Measurements from ENCODE around the gene AMY1C. TPM values are rescaled to one million over a fixed set of nuclear protein-coding genes. Genes with fewer than 3 reads are reported as not detected.
"Not testable (repeated sequence)": the region's sequence is repeated elsewhere in the genome, so short reads cannot be mapped to it uniquely, and the experiment has no call there.

Gene AMY1C
- not detected in 2 replicates for total RNA-seq (2014; rRNA removed; shearing (Covaris generic))
- polyA plus RNA-seq (2015; cell fraction: cytosol; rRNA removed) = not detected in 2 replicates
- polyA plus RNA-seq (2015; cell fraction: nucleus; rRNA removed) = not detected in 2 replicates

DNA sequence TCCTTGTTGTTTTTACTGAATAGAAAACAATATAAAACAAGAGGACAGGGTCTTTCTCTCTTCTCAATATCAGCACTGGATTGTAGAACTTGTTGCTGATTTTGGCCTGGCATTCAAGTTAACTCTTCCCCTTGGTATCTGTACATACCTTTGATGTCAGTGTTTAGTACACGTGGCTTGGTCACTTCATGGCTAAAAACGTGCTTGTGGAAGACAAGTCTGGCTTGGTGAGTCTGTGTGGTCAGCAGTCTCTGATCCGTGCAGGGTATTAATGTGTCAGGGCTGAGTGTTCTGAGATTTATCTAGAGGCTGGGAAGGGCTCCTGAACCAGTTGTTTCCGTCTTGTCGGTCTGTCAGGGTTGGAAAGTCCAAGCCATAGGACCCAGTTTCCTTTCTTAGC lies at the start of gene AMY1C:
Gene AMY1C (plus strand): TSS at position 301 of the 400 bp plus-strand sequence. CDS start 572 bp downstream, outside the sequence.
- DNase-seq (ENCODE audit: low read depth) = not testable (repeated sequence)

DNA sequence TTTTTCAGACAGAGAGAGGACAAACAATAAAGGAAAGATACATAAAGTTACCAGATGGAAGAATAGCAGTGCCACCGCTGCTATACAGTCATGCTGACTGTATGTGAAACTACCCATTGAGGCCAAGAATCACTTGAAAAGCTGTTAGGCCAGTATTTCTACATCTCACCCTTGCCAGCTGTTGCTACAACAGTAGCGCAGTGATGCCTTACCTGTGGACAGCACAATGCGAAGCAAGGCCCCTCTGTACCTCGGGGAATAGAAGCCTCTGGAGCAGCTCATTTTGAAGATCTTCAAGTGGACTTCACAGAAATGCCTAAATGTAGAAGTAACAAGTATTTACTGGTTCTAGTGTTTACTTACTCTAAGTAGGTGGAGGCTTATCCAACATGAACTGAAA lies 49.0 kb upstream of the AMY1C start:
- not testable (repeated sequence) for DNase-seq (ENCODE audit: low read depth)

DNA sequence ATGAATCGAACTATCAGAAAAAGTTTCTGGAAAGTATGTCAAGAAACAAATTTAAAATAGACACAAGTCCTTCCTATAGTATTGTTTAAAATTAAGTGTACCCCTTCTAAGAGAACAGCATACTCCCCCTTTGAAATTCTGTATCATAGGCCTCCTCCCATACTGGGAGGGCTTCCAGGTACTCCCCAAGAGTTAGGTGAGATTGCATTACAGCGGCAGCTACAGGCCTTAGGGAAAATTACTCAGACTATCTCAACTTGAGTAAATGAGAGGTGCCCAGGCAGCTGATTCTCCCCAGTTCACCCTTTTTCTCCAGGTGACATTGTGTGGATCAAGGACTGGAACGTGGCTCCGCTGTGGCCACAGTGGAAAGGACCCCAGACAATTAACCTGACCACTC lies 48.4 kb upstream of the AMY1C start:
- DNase-seq (ENCODE audit: low read depth) = not testable (repeated sequence)

DNA sequence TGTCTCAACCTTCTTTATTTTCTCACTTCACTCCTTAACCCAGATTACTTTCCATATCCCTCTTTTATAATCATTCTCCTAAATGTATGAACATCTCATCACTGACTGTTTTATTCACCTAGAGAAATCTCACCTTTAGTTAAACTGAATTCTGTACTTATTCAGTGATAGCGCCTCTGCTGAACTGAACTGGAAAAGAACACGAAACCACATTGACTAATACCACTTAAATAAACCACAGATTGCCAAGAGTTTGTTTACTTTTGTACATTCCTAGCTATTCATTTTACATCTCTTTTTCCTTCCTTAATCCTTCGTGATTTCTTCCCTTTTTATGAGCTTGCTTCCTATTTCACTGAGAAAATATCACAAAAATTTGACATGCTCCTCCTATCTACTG lies 42.0 kb upstream of the AMY1C start:
- DNase-seq (ENCODE audit: low read depth) = not testable (repeated sequence)

DNA sequence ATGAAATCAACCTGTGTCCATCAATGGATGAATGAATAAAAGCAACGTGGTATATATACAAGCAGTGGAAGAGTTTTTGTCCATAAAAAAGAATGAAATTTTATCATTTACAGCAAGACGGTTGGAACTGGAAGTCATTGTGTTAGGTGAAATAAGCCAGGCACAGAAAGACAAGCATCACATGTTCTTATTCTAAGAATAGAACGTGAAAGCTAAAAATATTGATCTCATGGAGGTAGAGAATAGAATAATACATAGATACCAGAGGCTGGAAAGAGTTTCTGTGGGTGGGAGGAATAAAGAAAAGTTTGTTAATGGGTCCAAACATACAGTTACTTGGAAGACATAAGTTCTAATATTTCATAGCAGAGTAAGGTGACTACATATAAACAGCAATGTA lies 39.3 kb upstream of the AMY1C start:
- not testable (repeated sequence) for DNase-seq (ENCODE audit: low read depth)

DNA sequence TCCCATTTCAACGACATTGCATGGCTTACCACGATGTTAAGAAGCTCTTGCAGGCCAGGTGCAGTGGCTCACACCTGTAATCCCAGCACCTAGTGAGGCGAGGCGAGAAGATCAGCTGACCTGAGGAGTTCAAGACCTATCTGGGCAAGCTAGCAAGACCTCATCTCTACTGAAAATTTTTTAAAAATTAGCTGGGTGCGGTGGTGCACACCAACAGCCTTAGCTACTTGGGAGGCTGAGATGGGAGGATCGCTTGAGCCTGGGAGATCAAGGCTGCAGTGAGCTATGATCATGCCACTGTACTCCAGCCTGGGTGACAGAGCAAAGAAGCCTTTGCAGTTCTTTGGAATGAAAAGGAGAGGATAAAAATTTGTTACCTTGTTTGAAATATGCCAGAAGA lies 32.3 kb upstream of the AMY1C start:
- not testable (repeated sequence) for DNase-seq (ENCODE audit: low read depth)

DNA sequence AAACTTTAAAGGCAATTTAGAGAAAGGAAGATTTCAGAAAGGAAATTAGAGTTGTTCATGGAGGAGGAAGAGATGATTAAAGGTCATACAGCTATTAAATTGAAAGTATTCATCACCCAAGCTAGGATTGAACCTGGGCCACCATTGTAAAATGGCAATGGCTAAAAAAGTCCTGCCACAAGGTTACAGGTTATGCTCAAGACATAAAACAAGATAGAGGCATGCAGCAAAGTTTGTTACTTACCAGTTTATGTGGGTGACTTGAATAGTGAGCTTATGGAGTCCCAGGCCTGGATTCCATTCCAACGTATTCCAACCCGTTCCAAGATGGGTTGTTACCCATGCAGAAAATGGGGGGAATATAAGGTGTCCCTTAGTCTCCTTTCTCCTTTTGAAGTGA lies 28.2 kb upstream of the AMY1C start:
- DNase-seq (ENCODE audit: low read depth) = not testable (repeated sequence)

DNA sequence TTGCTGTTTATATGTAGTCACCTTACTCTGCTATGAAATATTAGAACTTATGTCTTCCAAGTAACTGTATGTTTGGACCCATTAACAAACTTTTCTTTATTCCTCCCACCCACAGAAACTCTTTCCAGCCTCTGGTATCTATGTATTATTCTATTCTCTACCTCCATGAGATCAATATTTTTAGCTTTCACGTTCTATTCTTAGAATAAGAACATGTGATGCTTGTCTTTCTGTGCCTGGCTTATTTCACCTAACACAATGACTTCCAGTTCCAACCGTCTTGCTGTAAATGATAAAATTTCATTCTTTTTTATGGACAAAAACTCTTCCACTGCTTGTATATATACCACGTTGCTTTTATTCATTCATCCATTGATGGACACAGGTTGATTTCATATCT lies 14.4 kb upstream of the AMY1C start:
- not testable (repeated sequence) for DNase-seq (ENCODE audit: low read depth)

DNA sequence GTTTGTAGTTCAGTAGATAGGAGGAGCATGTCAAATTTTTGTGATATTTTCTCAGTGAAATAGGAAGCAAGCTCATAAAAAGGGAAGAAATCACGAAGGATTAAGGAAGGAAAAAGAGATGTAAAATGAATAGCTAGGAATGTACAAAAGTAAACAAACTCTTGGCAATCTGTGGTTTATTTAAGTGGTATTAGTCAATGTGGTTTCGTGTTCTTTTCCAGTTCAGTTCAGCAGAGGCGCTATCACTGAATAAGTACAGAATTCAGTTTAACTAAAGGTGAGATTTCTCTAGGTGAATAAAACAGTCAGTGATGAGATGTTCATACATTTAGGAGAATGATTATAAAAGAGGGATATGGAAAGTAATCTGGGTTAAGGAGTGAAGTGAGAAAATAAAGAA lies 11.7 kb upstream of the AMY1C start:
- not testable (repeated sequence) for DNase-seq (ENCODE audit: low read depth)

DNA sequence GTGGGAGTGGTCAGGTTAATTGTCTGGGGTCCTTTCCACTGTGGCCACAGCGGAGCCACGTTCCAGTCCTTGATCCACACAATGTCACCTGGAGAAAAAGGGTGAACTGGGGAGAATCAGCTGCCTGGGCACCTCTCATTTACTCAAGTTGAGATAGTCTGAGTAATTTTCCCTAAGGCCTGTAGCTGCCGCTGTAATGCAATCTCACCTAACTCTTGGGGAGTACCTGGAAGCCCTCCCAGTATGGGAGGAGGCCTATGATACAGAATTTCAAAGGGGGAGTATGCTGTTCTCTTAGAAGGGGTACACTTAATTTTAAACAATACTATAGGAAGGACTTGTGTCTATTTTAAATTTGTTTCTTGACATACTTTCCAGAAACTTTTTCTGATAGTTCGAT lies 5.2 kb upstream of the AMY1C start:
- DNase-seq (ENCODE audit: low read depth) = not testable (repeated sequence)

DNA sequence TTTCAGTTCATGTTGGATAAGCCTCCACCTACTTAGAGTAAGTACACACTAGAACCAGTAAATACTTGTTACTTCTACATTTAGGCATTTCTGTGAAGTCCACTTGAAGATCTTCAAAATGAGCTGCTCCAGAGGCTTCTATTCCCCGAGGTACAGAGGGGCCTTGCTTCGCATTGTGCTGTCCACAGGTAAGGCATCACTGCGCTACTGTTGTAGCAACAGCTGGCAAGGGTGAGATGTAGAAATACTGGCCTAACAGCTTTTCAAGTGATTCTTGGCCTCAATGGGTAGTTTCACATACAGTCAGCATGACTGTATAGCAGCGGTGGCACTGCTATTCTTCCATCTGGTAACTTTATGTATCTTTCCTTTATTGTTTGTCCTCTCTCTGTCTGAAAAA lies 4.7 kb upstream of the AMY1C start:
- DNase-seq (ENCODE audit: low read depth) = not testable (repeated sequence)

DNA sequence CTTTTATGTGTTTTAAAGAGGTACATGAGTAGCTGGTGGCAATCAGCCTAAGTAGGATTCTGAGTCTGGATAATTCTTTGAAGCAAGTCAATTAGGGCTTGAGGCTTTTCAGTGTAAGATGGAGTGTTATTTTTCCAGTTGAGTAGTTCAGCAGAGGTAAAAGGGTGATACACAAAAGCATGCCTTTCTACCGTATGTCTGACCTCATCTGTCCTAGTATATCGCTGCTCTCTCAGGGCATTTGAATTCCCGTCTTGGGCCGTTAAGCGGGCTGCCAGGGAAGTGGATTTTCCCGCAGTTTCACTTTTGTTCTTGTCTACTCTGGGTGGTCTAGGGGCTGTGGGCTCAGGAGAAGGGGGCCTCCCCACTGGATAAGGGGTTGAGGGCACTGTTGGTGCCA lies 1.4 kb upstream of the AMY1C start:
- not testable (repeated sequence) for DNase-seq (ENCODE audit: low read depth)

DNA sequence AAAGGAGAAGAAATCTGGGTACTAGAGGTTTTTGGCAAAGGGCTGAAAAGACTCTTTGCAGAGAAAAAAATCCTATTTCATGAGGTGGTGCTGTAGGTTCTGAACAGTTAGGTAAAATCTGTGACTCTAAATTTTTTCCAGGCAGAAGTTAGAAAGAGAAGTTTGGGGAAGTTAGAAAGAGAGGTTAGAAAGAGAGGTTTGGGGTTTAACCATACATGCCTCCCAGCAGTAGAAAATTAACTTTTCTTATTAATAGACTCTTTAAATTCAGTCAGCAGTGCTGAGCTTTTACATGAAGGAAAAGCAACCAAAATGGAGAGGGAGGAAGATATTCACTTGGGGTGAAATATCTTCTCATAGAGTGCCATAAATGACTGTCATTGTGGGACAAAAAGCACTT lies 12.2 kb downstream of the AMY1C start:
- DNase-seq (ENCODE audit: low read depth) = no peak

DNA sequence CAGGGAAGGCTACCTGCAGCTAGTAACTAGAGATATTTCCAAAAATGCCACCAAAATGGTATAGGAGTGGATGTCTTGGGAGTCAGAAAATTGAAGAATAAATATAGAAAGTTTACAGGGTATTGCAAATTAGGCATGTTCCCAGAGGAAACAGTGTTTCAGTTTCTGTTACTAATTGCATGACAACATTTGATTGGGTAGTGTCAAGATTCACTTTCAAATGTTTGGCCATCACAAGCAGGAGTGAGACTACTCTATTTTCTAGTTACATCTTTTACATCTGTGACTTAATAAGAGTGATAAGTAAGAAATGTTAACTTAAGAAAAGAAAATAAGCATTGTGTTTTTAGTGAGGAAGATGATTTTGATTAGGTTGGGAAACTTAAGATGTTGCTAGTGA lies 30.2 kb downstream of the AMY1C start:
- no peak for DNase-seq (ENCODE audit: low read depth)

DNA sequence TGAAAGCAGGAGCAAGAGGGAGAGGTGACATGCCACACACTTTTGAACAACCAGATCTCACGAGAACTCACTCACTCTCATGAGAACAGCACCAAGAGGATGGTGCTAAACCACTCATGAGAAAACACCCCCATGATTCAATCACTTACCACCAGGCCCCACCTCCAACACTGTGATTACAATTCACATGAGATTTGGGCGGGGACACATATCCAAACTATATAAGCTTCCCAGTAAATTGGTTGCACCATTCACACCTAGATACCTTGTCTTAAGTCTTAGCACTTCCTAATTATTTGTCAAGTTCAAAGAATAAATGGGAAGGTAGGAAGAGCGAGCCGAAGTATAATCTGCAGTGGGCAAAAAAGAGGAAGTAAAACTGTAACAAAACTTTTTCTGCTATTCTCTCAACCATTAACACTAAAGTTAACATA lies 34.3 kb downstream of the AMY1C start:
- no peak for DNase-seq (ENCODE audit: low read depth)

DNA sequence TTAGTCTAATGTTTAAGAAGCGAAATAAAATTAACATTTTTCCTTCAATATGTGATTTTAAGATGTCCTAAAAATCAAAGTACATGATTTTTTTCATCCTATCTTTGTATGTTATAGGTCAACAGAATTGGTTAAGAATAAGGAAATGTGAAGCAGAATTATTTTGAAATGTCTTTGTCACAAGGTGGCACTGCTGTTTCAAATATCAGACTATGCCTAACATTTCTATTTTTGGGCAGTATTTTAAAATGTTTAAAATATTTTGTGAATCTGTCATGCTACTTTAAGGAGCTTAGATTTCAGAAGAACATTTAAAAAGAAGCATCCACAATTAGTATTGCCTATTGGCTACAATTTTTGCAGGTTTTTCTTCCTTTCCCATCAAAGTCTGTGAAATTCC lies 38.7 kb downstream of the AMY1C start:
- DNase-seq (ENCODE audit: low read depth) = peak; percentile 20

DNA sequence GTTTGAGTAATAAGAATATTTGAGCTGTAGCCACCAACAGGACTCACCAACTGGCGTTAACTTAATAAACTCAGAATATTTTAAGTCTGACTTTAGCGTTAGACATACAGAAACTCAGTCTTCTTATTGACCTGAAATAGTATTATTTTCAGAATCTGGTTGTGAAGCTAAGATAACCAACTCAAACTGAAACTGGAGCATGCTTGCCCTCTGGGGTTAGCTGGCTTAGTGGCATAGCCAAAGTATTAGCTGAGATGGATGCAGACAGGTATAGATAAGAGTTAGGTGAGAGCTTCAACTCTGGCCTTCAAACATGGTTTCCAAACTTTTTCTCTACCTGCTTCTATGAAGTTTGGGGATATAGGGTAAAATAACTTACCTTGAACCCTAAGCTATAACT lies 40.5 kb downstream of the AMY1C start:
- no peak for DNase-seq (ENCODE audit: low read depth)

Other genes with a start within 250 kb of the AMY1C start
- gene RNPC3, start 224.2 kb upstream of the AMY1C start, total RNA-seq (2014; rRNA removed; shearing (Covaris generic)) = 4.1 and 7.4 TPM in 2 replicates
- gene AMY2B, start 178.3 kb upstream of the AMY1C start, total RNA-seq (2014; rRNA removed; shearing (Covaris generic)) = 0.39 and 2.0 TPM in 2 replicates
- not detected in 2 replicates for gene AMY2A, start 132.5 kb upstream of the AMY1C start, total RNA-seq (2014; rRNA removed; shearing (Covaris generic))
- gene AMY1A, start 94.1 kb upstream of the AMY1C start, total RNA-seq (2014; rRNA removed; shearing (Covaris generic)) = not detected in 2 replicates
- gene AMY1B, start 53.7 kb upstream of the AMY1C start, total RNA-seq (2014; rRNA removed; shearing (Covaris generic)) = not detected in 2 replicates

Measured in HT1080 (cell line).